GDM1 (cell line): Measurements from ENCODE around the gene SEPTIN7.

Experiments used
- DNase-seq: peaks from one replicate; lab custom pipeline; 2025; lab: John Stamatoyannopoulos, UW

The SEPTIN7 gene

DNA sequence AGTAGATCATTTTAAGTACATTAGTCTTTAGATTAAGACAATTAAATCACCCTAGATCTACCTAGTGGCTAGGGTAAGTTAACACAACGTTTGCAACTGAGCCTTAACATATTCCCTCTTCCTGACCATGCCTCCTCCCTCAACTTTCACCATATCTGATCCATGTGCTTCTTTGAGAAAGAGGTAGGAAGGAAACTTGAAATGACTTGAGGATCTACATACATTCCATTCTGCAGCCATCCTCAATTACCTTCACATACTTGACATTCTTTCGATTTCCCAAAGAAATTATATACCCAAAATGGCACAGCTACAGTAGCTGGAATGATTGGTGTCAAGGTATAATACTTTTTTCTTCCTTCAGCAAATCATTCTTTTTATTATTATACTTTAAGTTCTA, 12.9 kb upstream of the SEPTIN7 start:
- DNase-seq: no peak

DNA sequence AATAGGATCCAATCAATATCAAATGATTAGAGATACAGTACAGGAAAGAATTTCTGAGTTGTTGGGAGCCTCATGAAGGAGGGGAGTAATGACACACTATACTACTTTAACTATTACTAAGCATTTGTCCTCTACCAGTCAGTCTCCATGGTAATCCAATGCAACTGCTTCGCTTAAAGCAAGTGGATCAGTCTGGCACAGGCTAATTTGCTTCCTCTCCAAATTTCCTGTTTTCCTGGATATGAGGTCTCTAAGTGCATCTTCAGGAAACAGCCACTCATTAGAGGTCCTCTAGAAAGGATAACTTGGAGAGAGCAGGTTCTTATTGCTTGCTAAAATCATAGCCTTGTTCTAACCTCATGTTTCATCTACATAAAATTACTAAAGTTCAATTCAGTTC, 8.4 kb upstream of the SEPTIN7 start:
- no peak for DNase-seq

DNA sequence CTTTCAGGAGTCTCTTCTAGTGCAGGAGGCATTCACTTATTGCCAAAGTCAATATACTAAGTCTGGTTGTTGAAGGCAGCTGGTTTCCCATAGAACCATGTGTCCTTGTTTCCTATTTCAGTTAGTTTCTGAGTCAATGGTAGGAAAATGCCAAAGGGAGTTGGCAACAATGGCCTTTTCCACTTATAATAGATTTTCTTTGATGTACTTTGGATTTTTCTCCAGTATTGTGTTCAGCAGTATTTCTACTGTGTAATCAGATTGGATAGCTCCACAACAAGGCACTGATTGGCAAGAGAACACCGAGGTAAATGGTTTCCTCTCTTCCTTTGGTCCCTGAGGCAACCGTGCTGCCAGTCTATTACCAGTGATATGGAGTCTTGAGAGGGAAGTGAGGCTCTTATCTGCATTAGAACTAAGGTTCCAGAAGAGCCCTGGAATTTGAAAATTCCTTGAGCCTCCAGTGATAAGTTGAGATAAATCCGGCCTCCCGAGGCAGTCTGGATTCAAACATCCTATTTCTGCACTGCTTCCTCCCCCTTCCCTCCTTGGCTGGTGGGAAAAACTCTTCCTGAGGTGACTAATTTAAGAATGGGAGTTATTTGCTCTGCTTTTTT, 7.9 kb upstream of the SEPTIN7 start:
- DNase-seq: no peak

DNA sequence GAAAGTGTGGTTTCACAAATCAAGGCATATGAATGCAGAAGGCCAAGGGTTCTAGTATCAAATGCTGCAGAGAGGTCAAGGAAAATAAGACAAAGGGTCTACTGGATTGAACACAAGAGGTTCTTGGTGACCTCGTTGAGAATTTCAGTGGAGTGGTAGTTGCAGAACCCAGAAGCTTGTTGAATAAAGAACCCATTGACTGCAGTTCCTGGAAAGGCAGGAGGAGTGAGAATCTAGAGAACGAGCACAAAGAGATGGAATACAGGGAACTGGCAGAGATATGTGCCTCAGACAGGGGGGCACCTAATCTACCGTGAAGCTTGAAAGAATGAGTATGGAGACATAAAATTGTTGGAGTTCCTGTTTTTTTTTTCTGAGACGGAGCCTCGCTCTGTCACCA, 3.5 kb upstream of the SEPTIN7 start:
- no peak for DNase-seq

DNA sequence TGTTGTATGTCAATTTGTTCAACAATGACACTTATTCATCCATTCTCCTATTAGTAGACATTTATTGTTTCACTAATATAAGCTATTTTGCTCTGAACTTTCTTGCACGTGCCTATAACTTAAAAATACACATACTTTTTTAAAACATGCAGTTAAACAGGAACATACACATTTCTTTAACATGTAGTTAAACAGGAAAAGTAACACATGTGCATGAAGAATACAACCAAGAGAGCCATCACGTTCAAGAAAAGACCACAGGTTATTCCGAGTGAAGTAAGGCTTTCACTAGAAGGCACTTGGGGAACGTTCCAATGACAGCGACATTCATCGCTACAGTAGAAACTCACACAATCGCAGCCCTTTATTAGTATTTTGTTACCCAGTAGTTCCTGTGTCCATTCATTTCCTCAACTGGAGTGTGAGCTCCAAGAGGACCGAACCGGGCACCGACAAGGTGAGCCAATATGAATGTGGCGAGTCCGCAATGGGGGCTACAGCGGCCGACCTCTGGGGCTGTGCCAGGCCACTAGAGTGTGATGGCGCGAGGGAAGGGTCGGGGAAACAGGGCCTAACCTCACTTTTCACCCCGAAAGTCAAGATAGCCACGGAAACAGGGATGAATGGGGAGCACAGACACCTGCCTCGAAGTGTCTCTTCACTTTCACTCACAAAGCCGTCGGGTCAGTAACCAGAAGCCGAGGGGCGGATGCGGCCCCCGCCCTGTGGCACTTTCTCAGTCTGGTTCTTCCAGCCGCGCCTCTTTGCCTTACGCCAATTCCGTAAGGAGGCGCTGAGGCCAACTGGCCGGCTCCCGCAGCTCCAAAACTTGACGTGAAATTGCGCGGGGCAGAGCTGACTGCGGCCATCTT, 775 bp upstream of the SEPTIN7 start:
- peak; percentile 87 for DNase-seq

DNA sequence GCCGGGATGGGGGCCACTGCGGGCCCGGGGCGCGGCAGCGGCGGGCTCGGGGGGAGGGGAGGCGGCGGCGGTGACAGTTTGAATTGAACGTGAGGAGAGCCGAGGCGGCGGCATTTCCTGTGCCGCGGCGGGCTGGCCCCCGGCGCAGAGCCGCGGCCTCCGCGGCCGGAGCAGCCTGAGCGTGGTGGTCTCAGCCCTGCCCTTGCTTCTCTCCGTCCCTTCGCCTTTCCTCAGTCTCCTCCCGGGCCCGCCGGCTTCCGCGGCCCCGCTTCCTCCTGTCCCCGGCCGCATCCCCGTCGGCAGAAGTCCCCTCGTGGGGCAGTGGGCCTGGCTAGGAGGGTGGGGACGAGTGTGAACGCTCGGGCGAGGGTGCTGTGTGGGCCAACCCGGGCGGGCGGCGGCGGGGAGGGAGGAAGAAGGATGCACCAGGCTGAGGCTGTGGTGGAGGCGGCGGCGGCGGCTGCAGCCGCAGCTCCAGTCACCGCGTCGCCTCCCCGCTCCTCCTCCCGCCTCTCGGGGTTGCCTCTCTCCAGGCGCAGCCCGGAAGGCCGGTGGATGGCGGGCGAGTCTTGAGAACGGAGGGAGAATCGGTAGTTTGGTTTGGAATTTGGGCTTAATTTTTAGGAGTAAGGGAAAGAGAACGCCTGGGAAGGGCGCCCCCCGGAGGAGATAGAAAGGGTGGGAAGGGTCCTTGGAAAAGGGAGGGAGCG, 690 bp downstream of the SEPTIN7 start:
- peak; percentile 73 for DNase-seq

DNA sequence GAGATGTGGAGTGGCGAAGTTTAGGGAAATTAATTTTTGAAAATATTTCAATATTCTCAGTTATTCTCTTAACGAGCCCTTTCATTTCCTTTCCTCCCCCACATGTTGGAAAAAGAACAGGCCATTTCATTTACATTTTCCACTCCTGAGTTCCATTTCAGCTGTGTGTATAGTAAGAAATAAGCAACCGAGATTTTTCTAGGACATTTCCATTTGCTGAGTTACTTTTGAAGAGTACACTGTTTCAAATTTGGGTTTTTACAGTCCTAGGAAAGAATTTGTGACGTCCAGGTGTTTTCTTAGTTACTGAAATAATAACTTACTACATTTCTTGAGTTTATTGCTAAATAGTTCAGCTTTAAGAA, 1.2 kb downstream of the SEPTIN7 start:
- no peak for DNase-seq

DNA sequence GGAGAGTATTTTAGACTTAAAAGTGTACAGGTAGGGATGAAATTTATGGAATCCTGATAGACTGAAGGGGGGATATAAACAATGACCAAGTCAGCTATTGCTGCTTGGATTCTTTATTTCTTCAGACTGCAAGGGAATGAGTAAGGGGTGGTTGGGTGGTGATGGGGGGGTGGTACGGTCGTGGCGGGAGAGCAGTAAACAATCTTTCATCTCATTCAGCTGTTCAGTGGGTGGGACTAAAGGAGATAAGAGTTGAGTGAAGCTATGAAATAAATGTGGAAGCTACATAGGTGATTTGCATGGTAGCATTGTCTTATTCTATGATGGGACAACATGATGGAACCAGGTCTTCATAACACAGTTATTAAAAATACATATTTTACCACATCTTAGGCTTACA, 1.8 kb downstream of the SEPTIN7 start:
- no peak for DNase-seq

DNA sequence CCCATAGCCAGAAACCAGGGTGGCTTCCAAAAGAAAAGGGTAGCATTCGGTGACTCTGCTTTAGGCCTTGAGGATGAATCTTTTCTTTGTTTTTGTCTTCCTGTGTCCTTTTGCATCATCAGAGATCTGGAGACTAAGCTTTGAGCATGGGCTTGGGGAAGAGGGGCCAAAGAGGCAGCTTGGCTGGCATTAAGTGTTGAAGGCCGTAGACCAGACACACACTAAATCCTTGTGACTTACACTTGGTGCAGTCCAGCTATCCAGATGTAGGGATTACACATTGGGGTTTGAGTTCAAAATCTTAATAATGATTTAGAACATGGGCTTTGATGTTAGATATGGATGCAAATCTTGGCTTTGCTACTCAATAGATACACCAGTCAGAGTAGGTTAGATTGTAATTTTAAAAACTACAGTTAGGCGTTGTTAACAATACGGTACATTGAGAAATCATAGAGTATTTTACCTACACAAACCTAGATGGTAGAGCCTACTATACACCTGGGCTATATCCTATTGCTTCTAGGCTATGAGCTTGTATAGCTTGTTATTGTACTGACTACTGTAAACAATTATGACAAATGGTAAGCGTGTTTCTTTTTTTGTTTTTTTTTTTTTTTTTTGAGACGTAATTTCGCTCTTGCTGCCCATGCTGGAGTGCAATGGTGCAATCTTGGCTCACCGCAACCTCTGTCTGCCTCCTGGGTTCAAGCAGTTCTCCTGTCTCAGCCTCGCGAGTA, 3.5 kb downstream of the SEPTIN7 start:
- DNase-seq: no peak

DNA sequence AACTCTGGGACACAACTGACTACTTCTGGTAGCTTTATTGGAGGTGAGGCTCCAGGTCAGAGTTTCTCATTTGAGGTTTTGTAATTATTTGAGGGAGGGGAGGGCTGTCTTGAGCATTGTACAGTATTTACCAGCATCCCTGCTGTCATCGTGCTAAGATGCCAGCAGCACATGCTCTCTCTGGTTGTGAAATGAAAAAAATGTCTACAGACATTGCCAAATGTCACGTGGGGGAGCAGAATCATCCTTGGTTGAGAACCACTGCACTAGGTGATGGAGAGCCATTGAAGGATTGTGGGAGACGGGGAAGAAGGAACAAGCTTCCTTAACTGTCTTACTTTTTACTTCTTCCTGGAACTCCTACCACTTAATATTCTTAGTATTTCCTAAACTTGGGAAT, 5.0 kb downstream of the SEPTIN7 start:
- no peak for DNase-seq

DNA sequence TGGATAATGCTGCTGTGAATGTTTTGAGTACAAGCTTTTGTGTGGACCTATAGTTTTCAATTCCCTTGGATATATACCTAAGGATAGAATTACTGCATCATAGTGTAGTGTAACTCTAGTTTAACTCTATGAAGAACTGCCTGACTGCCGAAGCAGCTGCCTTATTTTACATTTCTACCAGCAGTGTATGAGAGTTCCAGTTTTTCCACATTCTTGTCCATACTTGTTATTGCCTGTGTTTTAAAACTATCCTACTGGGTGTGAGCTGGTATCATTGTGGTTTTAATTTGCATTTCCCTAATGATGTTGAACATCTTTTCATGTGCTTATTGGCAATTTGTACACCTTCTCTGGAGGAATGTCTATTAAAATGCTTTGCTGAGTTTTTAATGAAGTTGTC, 15.7 kb downstream of the SEPTIN7 start:
- DNase-seq: no peak

DNA sequence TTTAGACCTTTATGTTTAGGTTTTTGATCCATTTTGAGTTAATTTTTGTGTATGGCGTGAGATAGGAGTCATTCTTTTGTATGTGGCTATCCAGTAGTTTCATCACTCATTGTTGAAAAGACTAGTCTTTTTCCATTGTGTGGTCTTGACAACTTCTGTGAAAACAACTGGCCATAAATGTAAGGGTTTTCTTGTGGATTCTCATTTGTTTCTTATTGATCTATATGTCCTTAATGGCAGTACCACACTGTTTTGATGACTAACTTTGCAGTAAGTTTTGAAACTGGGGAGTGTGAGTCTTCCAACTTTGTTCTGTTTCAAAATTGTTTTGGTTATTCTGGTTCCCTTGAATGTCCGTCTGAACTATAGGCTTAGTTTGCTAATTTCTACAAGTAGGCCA, 16.3 kb downstream of the SEPTIN7 start:
- DNase-seq: no peak

DNA sequence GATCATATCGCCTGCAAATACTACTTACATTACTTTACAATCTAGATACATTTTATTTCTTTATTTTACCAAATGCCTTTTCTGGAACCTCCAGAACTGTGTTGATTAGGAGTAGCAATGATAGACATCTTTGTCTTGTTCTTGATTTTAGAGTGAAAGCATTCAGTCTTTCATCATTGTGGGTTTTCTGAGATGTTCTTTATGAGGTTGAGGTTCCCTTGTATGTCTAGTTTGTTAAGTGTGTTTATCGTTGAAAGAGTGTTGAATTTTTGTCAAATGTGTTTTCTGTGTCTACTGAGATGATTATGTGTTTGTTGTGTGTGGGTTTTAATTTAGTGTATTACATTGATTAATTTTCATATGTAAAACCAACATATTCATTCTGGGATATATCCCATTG, 17.1 kb downstream of the SEPTIN7 start:
- no peak for DNase-seq

DNA sequence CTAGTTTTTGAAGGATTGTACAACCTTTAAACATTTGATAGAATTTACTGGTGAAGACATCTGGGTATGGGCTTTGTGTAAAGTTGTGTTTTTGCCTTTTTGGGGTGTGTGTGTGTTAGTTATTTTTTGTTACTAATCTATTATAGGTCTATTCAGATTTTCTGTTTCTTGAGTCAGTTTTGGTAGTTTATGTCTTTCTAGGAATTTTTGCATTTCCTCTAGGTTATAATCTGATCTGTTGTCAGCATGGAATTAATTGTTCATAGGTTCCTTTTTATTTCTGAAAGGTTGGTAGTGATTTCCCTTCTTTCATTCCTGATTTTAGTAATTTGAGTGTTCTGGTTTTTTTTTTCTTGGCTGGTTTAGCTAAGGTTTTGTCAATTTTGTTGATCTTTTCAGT, 17.7 kb downstream of the SEPTIN7 start:
- no peak for DNase-seq

DNA sequence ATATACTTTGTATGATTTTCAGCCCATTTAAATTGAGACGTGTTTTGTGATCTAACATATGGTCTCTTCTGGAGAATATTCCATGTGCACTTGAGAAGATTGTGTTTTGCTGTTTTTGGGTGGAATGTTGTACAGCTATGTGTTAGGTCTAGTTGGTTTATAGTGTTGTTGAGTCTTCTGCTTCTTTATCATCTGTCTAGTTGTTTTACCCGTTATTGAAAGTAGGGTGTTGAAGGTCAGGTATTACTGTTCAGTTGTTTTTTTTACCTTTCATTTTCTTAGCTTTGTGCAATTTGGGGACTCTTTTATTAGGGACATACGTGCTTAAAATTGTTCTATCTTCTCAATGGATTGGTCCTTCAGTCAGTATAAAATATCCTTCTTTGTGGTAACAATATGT, 18.5 kb downstream of the SEPTIN7 start:
- no peak for DNase-seq

DNA sequence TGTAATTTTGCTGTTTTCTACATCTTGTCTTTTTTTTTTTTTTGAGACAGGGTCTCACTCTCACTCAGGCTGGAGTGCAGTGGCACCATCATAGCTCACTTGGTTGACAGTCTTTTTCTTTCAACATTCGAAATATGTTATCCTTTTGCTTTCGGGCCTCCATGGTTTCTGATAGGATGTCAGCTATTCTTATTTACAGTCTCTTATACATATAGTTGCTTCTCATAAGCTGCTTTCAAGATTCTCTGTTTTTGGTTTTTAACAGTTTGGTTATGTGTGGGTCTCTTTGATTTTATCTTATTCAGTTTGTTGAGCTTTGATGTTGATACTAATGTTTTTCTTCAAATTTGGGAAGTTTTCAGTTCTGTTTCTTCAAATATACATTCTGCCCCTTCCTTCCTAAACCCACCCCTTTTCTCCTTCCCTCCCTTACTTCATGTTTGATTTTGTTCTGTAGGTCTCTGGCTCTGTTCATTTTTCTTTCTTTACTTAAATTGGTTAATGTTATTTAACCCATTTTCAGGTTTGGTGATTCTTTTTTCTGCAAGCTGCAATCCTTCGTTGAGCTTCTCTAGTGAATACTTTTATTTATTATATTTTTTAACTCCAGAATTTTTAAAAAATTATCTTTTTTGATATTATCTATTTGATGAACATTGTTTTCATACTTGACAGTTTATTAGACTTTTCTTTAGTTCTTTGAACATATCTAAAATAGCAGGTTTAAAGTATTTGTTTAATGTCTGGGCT, 19.3 kb downstream of the SEPTIN7 start:
- no peak for DNase-seq

DNA sequence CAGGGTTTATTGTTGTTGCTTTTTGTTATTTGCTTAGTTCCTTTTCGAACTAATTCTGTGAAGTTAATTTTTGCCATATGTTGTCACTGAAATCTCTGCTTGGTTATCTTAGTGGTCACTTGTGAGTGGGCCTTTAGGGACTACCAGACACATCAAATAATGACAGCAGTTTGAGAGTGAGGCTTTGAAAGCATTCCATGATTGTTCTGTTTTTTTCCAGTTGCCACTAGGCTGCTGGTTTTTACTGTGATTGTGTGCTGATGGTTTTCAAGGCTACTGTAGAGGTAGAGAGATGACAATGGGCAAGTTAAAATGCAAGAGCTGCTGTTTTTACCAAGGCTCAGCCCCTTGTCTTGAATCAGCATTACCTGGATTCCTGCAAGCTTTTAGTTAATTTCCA, 20.0 kb downstream of the SEPTIN7 start:
- DNase-seq: no peak

DNA sequence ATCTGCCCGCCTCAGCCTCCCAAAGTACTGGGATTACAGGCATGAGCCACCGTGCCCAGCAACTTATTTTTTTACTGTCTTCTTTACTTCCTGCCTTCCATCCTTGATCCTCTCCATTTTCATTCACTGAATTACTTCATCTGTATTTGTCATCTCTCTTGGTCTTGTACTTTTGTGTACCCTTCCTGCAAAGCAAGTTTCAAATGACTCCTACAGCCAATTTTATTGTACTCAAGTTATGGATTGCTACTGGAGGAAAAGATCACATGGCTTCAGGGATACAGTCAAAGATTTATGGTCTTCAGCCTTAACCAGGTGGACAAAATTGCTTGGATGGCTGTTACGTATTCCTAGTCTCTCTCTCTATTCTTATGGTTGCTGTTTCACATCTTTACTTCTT, 22.6 kb downstream of the SEPTIN7 start:
- no peak for DNase-seq

DNA sequence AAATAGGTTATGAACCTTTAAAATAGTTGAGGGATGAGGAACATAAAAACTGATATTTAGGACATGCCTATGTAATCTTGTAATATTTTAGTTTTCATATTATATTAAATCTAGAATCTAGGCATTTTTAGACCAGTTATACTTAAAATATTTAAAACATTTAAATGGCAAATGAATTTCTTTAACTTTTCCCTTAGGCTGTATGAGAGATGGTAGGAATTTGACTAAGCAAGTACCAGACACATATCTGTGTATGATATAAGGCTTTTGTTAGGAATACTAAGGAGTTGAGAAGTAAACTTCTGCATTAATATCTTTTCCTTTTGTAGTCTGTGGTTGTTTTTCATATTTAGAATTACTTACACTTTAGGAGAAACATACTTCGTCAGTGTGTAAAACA, 25.1 kb downstream of the SEPTIN7 start:
- no peak for DNase-seq

DNA sequence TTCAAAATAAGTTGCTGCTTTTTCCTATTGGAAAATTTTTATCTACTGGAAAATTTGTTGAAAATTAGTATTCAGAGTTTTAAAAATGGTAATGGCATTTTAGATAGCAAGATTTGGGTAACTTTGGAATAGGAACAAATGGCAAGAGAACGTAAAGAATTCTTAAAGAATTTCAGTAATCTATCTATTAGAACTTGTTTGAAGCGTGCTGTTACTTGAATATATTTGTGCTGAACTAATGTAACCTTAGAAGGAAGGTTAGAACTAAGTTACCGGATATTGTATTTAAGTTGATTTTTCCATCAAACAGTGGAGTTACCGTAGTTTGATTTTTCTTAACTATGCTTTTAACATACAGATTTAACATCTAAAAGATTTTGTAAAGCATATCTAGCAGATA, 25.9 kb downstream of the SEPTIN7 start:
- DNase-seq: no peak

DNA sequence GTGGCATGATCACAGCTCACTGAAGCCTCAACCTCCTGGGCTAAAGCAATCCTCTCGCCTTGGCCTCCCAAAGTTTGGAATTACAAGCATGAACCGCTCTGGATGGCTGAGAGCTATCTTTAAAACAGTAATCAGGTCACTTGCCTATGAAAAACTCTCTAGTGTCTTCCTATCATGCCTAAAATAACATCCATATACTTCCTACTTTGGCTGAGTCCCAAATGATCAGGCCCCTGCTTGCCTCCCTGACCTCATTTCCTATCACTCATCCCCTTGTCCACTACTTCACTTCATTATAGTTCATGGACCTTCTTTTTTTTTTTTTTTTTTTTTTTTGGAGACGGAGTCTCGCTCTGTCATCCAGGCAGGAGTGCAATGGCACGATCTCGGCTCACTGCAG, 28.0 kb downstream of the SEPTIN7 start:
- DNase-seq: no peak

DNA sequence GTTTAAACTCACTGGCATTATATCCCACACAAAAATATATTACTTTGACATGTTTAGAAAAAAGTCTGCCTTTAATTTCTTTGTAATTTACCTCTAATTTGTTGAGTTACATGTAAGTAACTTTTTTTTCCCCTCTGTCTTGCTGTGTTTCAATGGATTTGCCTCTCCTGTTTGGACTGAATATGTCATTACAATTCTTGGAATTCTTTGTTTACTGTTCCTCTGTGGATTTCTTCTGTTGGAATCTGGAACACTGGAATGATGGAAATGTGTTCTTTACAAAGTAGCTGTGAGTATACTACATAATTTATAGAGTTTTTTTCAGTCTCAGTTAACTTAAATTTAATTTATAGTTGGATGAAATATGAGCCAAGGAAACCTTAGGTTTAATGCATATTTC, 30.4 kb downstream of the SEPTIN7 start:
- DNase-seq: no peak
